Measurements from ENCODE around the gene CCM2L.
A peak's percentile ranks its signal among the peaks of the same experiment; 100 is the strongest.

Gene CCM2L

GRCh38 chr20:32010101-32010500 is at the start of gene CCM2L:
CCM2L (plus strand) TSS chr20:32010438; CDS start chr20:32010455, 17 bp downstream.
- H3K9me3 ChIP-seq (ENCODE audit: severe bottlenecking): no peaks in the 10 kb centered on the region
- no peaks in the 10 kb centered on the region for H3K4me1 ChIP-seq (ENCODE audit: insufficient read depth, poor library complexity, severe bottlenecking)
- no peaks in the 10 kb centered on the region for H3K36me3 ChIP-seq (ENCODE audit: low read depth)
- DNase-seq (ENCODE audit: low spot score) (no peak), ATAC-seq (ENCODE audit: low read depth) (no peak)
- TF ChIP-seq, protein P1, sequence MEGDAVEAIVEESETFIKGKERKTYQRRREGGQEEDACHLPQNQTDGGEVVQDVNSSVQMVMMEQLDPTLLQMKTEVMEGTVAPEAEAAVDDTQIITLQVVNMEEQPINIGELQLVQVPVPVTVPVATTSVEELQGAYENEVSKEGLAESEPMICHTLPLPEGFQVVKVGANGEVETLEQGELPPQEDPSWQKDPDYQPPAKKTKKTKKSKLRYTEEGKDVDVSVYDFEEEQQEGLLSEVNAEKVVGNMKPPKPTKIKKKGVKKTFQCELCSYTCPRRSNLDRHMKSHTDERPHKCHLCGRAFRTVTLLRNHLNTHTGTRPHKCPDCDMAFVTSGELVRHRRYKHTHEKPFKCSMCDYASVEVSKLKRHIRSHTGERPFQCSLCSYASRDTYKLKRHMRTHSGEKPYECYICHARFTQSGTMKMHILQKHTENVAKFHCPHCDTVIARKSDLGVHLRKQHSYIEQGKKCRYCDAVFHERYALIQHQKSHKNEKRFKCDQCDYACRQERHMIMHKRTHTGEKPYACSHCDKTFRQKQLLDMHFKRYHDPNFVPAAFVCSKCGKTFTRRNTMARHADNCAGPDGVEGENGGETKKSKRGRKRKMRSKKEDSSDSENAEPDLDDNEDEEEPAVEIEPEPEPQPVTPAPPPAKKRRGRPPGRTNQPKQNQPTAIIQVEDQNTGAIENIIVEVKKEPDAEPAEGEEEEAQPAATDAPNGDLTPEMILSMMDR (IDR thresholded peaks at IDR 0.05; ENCODE audit: poor library complexity, severe bottlenecking): no peak
- H3K27ac ChIP-seq (ENCODE audit: poor library complexity, severe bottlenecking): no peak within 1 kb of the TSS
- no peak within 1 kb of the TSS for H3K4me3 ChIP-seq (ENCODE audit: severe bottlenecking)
- H3K27me3 ChIP-seq (ENCODE audit: insufficient read depth, poor library complexity, severe bottlenecking): peaks cover 7% of the 10 kb centered on the region

DNA sequence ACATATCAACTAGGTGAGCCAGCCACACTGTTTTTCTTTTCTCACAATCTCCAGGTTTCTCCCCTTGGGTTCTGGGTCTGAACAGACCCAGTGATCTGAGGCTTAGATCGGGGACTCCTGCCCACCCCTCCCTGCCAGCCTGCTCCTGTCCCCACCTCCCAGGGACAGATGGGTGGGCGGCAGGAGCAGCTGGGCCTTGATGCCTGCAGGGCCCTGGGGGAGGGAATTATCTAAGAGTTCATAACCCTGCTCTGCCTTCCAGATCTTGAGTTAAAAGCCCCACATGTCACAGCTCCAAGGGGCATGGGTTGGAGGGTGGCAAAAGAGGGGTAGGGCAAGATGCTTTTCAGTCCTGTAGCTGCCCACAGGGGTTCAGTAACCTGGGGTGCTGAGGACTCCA is 47.5 kb upstream of the CCM2L start:
- H3K27me3 ChIP-seq (ENCODE audit: insufficient read depth, poor library complexity, severe bottlenecking): peaks cover 69% of the 10 kb centered on the region
- no peak overlapping the region for H3K27ac ChIP-seq (ENCODE audit: poor library complexity, severe bottlenecking)
- H3K4me3 ChIP-seq (ENCODE audit: severe bottlenecking): no peak overlapping the region
- no peaks in the 10 kb centered on the region for H3K4me1 ChIP-seq (ENCODE audit: insufficient read depth, poor library complexity, severe bottlenecking)
- H3K36me3 ChIP-seq (ENCODE audit: low read depth): no peaks in the 10 kb centered on the region
- TF ChIP-seq, protein P1 (IDR thresholded peaks at IDR 0.05; ENCODE audit: poor library complexity, severe bottlenecking): no peak
- DNase-seq (ENCODE audit: low spot score): no peak
- H3K9me3 ChIP-seq (ENCODE audit: severe bottlenecking): no peaks in the 10 kb centered on the region
- no peak for ATAC-seq (ENCODE audit: low read depth)

DNA sequence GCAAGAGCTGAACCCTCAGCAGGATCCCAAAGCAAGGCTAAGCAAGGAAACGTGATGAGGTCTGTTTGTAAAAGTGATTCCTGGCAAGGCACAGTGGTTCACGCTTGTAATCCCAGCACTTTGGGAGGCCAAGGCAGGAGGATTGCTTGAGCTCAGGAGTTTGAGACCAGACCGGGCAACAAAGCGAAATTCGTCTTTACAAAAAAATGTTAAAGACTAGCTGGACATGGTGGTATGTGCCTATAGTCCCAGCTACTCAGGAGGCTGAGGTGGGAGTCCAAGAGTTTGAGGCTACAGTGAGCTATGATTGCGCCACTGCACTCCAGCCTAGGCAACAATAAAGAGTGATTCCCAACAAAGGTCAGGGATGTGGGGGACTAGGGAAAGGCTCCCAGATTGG is 46.3 kb upstream of the CCM2L start:
- ATAC-seq (ENCODE audit: low read depth): no peak
- H3K9me3 ChIP-seq (ENCODE audit: severe bottlenecking): no peaks in the 10 kb centered on the region
- no peak for DNase-seq (ENCODE audit: low spot score)
- TF ChIP-seq, protein P1 (IDR thresholded peaks at IDR 0.05; ENCODE audit: poor library complexity, severe bottlenecking): no peak
- H3K4me1 ChIP-seq (ENCODE audit: insufficient read depth, poor library complexity, severe bottlenecking): no peaks in the 10 kb centered on the region
- no peaks in the 10 kb centered on the region for H3K36me3 ChIP-seq (ENCODE audit: low read depth)
- no peak overlapping the region for H3K4me3 ChIP-seq (ENCODE audit: severe bottlenecking)
- peaks cover 68% of the 10 kb centered on the region for H3K27me3 ChIP-seq (ENCODE audit: insufficient read depth, poor library complexity, severe bottlenecking)
- H3K27ac ChIP-seq (ENCODE audit: poor library complexity, severe bottlenecking): no peak overlapping the region

DNA sequence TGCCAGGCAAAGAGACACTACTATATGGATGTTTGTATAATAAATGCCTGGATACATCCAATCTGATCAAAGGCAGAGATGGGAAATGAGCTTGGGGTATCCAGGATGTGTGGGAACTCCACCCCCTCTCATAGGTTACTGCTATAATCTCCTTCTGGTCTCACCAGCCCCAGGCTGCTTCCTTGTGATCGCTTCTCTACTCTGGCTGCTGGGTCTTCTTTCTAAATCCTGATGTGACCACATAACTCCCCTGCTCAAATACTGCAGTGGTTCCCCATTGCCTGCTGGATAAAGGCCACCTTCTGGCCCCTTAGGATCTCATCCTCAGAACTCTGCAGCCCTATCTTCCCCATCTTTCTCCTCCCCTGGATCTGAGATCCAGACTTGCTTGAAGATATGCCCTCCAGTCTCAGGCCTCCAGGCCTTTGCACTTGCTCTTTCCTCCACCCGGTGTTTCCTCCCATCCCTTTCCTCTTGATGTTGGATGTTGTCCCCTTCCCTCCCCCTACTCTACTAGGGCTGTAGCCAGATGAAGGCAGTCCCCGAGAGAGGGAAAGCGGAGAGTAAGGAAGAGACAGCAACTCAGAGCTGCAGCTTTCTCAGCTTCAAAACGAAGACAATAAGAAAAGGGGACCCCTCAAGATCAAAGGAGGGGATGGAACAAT is 43.1 kb upstream of the CCM2L start:
- Histone ChIP-seq H3K27me3 (ENCODE audit: insufficient read depth, poor library complexity, severe bottlenecking) (peaks cover 88% of the 10 kb centered on the region), H3K27ac (ENCODE audit: poor library complexity, severe bottlenecking) (no peak overlapping the region), H3K4me1 (ENCODE audit: insufficient read depth, poor library complexity, severe bottlenecking) (no peaks in the 10 kb centered on the region), H3K36me3 (ENCODE audit: low read depth) (no peaks in the 10 kb centered on the region), H3K4me3 (ENCODE audit: severe bottlenecking) (no peak overlapping the region), H3K9me3 (ENCODE audit: severe bottlenecking) (no peaks in the 10 kb centered on the region)
- TF ChIP-seq, protein P1 (IDR thresholded peaks at IDR 0.05; ENCODE audit: poor library complexity, severe bottlenecking): no peak
- no peak for DNase-seq (ENCODE audit: low spot score)
- ATAC-seq (ENCODE audit: low read depth): no peak

GRCh38 chr20:31967830-31968249 is 42.4 kb upstream of the CCM2L start, which contains the start of gene XKR7:
XKR7 (plus strand) TSS chr20:31968151; CDS start chr20:31968176, 25 bp downstream.
- no peak within 1 kb of the TSS for H3K27ac ChIP-seq (ENCODE audit: poor library complexity, severe bottlenecking)
- no peaks in the 10 kb centered on the region for H3K36me3 ChIP-seq (ENCODE audit: low read depth)
- TF ChIP-seq, protein P1 (IDR thresholded peaks at IDR 0.05; ENCODE audit: poor library complexity, severe bottlenecking): no peak
- ATAC-seq (ENCODE audit: low read depth): peak; percentile 6; the same call in 2 of the 3 replicates
- H3K4me1 ChIP-seq (ENCODE audit: insufficient read depth, poor library complexity, severe bottlenecking): no peaks in the 10 kb centered on the region
- H3K9me3 ChIP-seq (ENCODE audit: severe bottlenecking): no peaks in the 10 kb centered on the region
- DNase-seq (ENCODE audit: low spot score): no peak
- peak within 1 kb of the TSS; percentile 26 for H3K4me3 ChIP-seq (ENCODE audit: severe bottlenecking)
- H3K27me3 ChIP-seq (ENCODE audit: insufficient read depth, poor library complexity, severe bottlenecking): peaks cover 86% of the 10 kb centered on the region
